Fibroblast of lung (primary cell): Measurements from ENCODE around the gene POU2F1.

Experiments
- CTCF ChIP-seq, 2 donors: IDR thresholded peaks in 1 of 2; conservative IDR thresholded peaks in 1 of 2; 1 replicate in 1 of 2; 2 replicates in 1 of 2; pipeline ENCODE4 v1.5.1; 2011 to 2012; ENCODE audit warnings: low read length in 2 of 2, control low read depth in 1 of 2, inconsistent platforms in 1 of 2, low read depth in 1 of 2, mild to moderate bottlenecking in 1 of 2
- EZH2 ChIP-seq: IDR thresholded peaks from 2 replicates; pipeline ENCODE4 v1.5.1; 2012; ENCODE audit warnings: low read length, control low read depth, mild to moderate bottlenecking; ENCODE audit errors: missing control alignments

- no peak for TF ChIP-seq CTCF (conservative IDR thresholded peaks at IDR 0.05 in 1 of 2, IDR thresholded peaks at IDR 0.05 in 1 of 2; ENCODE audit: low read depth in 1 of 2, low read length in 2 of 2)
- TF ChIP-seq EZH2: no peak
These were observed 56.3 kb downstream of the POU2F1 start for GRCh38 chr1:167276969-167277368.
